GM21737 (cell line): Measurements from ENCODE around the gene LPIN3.

Experiments used
- ATAC-seq: cut with Tn5 transposase; IDR thresholded peaks from one replicate; pipeline ENCODE4 v1.9.1; 2021; ENCODE audit warnings: mild to moderate bottlenecking, moderate library complexity; ENCODE audit not compliant: unreplicated experiment

Gene LPIN3

GRCh38 chr20:41318271-41318649 is 22.4 kb upstream of the LPIN3 start:
- no peak for ATAC-seq

- no peak for ATAC-seq
These were observed 20.2 kb upstream of the LPIN3 start for GRCh38 chr20:41320441-41320840.

- ATAC-seq, result no peak
These were observed 19.6 kb upstream of the LPIN3 start for GRCh38 chr20:41320976-41321375.

GRCh38 chr20:41327178-41327577 is 13.4 kb upstream of the LPIN3 start:
- ATAC-seq, result no peak

GRCh38 chr20:41329435-41330342 is 10.9 kb upstream of the LPIN3 start:
- ATAC-seq, result peak; percentile 74

GRCh38 chr20:41330343-41330720 is 10.3 kb upstream of the LPIN3 start:
- no peak for ATAC-seq

- no peak for ATAC-seq
These were observed 9.7 kb upstream of the LPIN3 start for GRCh38 chr20:41330941-41331340.

- ATAC-seq, result no peak
These were observed 8.9 kb upstream of the LPIN3 start for GRCh38 chr20:41331731-41332130.

- ATAC-seq, result no peak
These were observed 6.6 kb upstream of the LPIN3 start for GRCh38 chr20:41334036-41334435.

- ATAC-seq, result no peak
These were observed 5.9 kb upstream of the LPIN3 start for GRCh38 chr20:41334443-41335421.

GRCh38 chr20:41335591-41335990 is 5.0 kb upstream of the LPIN3 start:
- ATAC-seq, result no peak

- no peak for ATAC-seq
These were observed 3.7 kb upstream of the LPIN3 start for GRCh38 chr20:41336711-41337492.

- ATAC-seq, result peak; percentile 80
These were observed 679 bp upstream of the LPIN3 start for GRCh38 chr20:41339957-41340326.

GRCh38 chr20:41342474-41343464 is 2.1 kb downstream of the LPIN3 start:
- ATAC-seq, result no peak

GRCh38 chr20:41344477-41344876 is 3.9 kb downstream of the LPIN3 start:
- no peak for ATAC-seq

GRCh38 chr20:41344938-41345728 is 4.5 kb downstream of the LPIN3 start:
- ATAC-seq, result no peak

- no peak for ATAC-seq
These were observed 5.1 kb downstream of the LPIN3 start for GRCh38 chr20:41345729-41346067.

GRCh38 chr20:41347523-41348429 is 7.2 kb downstream of the LPIN3 start:
- no peak for ATAC-seq
